Measurements from ENCODE around the gene MRPS15.

GRCh38 chr1:36492491-36492890 is 28.3 kb upstream of the MRPS15 start:
- no peak for TF ChIP-seq POLR2A (IDR thresholded peaks at IDR 0.05)
- TF ChIP-seq, protein P1, sequence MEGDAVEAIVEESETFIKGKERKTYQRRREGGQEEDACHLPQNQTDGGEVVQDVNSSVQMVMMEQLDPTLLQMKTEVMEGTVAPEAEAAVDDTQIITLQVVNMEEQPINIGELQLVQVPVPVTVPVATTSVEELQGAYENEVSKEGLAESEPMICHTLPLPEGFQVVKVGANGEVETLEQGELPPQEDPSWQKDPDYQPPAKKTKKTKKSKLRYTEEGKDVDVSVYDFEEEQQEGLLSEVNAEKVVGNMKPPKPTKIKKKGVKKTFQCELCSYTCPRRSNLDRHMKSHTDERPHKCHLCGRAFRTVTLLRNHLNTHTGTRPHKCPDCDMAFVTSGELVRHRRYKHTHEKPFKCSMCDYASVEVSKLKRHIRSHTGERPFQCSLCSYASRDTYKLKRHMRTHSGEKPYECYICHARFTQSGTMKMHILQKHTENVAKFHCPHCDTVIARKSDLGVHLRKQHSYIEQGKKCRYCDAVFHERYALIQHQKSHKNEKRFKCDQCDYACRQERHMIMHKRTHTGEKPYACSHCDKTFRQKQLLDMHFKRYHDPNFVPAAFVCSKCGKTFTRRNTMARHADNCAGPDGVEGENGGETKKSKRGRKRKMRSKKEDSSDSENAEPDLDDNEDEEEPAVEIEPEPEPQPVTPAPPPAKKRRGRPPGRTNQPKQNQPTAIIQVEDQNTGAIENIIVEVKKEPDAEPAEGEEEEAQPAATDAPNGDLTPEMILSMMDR (IDR thresholded peaks at IDR 0.05), result no peak
